Sigmoid colon (tissue), 7 donors: ENCODE results near the gene ISCU. TPM values are rescaled to one million over a fixed set of nuclear protein-coding genes. Genes with fewer than 3 reads are reported as not detected.

Experiments
- DNase-seq: peaks from one replicate; pipeline ENCODE4 v3.0.0-alpha.2; 2019
- H3K27ac ChIP-seq, 4 donors: fragments of 200-600 bp; sonication (generic); one replicate each; pipeline ENCODE4 v1.5.1; 2016 to 2019; ENCODE audit warnings: mild to moderate bottlenecking in 1 of 4
- H3K27me3 ChIP-seq, 3 donors: fragments of 200-600 bp; sonication (generic); one replicate each; pipeline ENCODE4 v1.5.1; 2019; ENCODE audit warnings: mild to moderate bottlenecking in 1 of 3
- H3K36me3 ChIP-seq, 4 donors: fragments of 200-600 bp; sonication (generic); one replicate each; pipeline ENCODE4 v1.5.1; 2016 to 2019
- H3K4me1 ChIP-seq, 4 donors: fragments of 200-600 bp; sonication (generic); one replicate each; pipeline ENCODE4 v1.5.1; 2017 to 2019
- H3K4me3 ChIP-seq, 4 donors: fragments of 200-600 bp; sonication (generic); one replicate each; pipeline ENCODE4 v1.5.1; 2017 to 2019; ENCODE audit warnings: mild to moderate bottlenecking in 2 of 4, moderate library complexity in 1 of 4
- H3K9me3 ChIP-seq, 4 donors: fragments of 200-600 bp in 3 of 4; sonication (generic) in 3 of 4; one replicate each; pipeline versions ENCODE4 v1.5.1 to v1.6.1; 2013 to 2019
- EP300 ChIP-seq, 4 donors: sonication (generic); formaldehyde crosslinking; IDR thresholded peaks; one replicate each; pipeline ENCODE4 v1.6.1; 2017; ENCODE audit warnings: antibody characterized with exemption in 4 of 4
- POLR2A ChIP-seq, 2 donors: fragments of 450-650 bp; IDR thresholded peaks; one replicate each; pipeline ENCODE4 v1.6.1; 2016; ENCODE audit warnings: antibody characterized with exemption in 2 of 2, mild to moderate bottlenecking in 2 of 2, moderate library complexity in 2 of 2
- POLR2AphosphoS5 ChIP-seq, 4 donors: sonication (generic); formaldehyde crosslinking; IDR thresholded peaks; one replicate each; pipeline ENCODE4 v1.6.1; 2017; ENCODE audit warnings: antibody characterized with exemption in 4 of 4
- WGBS, 2 donors: extraction: QIAGEN DNeasy Blood & Tissue Kit; methylation state at CpG; one replicate each; pipeline ENCODE4 v1.1.7; 2013; 5-methylcytosine and 5-hydroxymethylcytosine counted together
- intact Hi-C: fragments of 100-400 bp; cut with DNase I; formaldehyde crosslinking; loops from one replicate; pipeline ENCODE4 v1.15.1; 2023
- polyA plus RNA-seq, 3 donors: library from polyadenylated mRNA; stranded (reverse); fragments of 200-250 nt; gene quantifications; one replicate each; pipeline ENCODE4 v1.2.3, GENCODE V29; 2013
- total RNA-seq, 4 donors: library from RNA; depleted of rRNA; stranded (reverse); fragments of >200 nt; gene quantifications; one replicate each; pipeline ENCODE4 v1.1.0, GENCODE V29; 2016
- TF ChIP-seq, protein P1 (sequence below), 4 experiments: fragments of 450-650 bp in 3 of 4; fragments of 200-600 bp in 1 of 4; IDR thresholded peaks; one replicate each; pipeline ENCODE4 v1.5.1; 2016 to 2019; ENCODE audit warnings: antibody characterized with exemption in 4 of 4, mild to moderate bottlenecking in 3 of 4, moderate library complexity in 2 of 4
- donor health status: healthy with polysubstance abuse.
- donor health status: Bipolar disorder and iron deficiency.
- donor health status: healthy.

Gene ISCU
- total and polyA plus RNA-seq, 7 donors, result 117 to 294 (median 237) TPM

DNA sequence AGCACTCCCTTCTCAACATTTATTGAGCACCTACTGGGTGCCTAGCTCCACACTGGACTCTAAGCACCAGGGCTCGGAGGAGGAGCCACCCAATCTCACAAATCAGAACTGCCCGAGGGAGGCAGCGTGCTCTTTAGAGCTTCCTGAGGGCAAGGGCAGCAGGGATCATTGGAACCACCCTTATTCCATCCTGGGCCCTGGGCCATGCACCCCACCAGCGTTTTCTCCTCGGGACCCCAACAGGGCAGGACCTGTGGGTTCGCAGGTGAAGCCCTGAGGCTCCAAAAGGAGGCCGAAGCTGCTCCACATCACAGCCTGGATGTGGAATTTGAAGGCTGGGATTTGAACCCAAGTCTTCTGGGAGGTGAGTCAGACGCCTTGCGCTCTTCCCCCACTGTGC, 20.1 kb downstream of the ISCU start:
- Histone ChIP-seq H3K4me1 (no peaks in the 10 kb centered on the region), H3K4me3 (no peak overlapping the region), H3K27me3 (no peaks in the 10 kb centered on the region), H3K27ac (no peak overlapping the region), H3K36me3 (no peaks in the 10 kb centered on the region), H3K9me3 (no peaks in the 10 kb centered on the region)
- TF ChIP-seq POLR2AphosphoS5 (IDR thresholded peaks at IDR 0.05), result no peak
- TF ChIP-seq, protein P1, sequence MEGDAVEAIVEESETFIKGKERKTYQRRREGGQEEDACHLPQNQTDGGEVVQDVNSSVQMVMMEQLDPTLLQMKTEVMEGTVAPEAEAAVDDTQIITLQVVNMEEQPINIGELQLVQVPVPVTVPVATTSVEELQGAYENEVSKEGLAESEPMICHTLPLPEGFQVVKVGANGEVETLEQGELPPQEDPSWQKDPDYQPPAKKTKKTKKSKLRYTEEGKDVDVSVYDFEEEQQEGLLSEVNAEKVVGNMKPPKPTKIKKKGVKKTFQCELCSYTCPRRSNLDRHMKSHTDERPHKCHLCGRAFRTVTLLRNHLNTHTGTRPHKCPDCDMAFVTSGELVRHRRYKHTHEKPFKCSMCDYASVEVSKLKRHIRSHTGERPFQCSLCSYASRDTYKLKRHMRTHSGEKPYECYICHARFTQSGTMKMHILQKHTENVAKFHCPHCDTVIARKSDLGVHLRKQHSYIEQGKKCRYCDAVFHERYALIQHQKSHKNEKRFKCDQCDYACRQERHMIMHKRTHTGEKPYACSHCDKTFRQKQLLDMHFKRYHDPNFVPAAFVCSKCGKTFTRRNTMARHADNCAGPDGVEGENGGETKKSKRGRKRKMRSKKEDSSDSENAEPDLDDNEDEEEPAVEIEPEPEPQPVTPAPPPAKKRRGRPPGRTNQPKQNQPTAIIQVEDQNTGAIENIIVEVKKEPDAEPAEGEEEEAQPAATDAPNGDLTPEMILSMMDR (IDR thresholded peaks at IDR 0.05), result no peak
- no peak for TF ChIP-seq EP300 (IDR thresholded peaks at IDR 0.05)
- no peak for TF ChIP-seq POLR2A (IDR thresholded peaks at IDR 0.05)
- 84 to 92% methylated on average over 9 of the region's 9 CpGs for WGBS, 2 donors
- intact Hi-C loops, result no loop called here
- no peak for DNase-seq

DNA sequence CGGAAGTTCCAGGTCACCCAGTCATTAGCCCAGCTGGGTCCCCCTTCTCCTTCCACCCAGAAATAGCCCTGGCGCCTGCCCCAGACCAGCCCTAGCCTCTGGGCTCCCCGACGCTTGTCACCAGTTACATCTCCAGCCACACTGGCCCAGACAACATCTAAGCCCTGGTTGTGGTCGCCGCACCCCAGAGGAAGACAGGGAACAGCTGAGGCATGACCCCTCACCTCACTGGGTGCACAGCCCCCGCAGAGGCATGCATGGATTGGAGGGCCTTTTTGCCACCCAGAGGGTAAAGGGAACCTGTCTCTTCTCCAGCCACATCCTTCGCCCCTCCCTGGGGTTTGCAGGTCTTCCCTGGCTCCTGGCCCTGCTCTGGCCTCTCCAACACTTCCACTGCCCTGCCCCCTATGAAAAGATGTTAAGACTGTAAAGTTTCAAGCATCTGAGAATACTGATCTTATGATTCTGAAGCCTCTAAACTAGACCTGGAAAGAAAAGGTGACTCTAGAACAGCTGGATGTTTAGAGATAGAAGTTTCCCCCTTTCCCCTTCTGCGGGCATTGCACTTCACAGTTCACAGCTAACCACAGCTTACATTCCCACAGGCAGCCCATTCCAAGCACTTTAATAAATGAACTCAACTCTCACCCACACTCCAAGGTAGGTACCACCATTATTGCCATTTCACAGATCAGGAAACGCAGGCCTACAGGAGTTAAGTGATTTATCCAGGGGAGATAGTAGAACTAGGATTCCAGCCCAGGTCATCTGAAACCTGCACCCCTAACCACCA, 20.8 kb downstream of the ISCU start:
- 87 to 91% methylated on average over 10 of the region's 10 CpGs for WGBS, 2 donors
- no peaks in the 10 kb centered on the region for H3K4me1 ChIP-seq
- no peak for DNase-seq
- no peak overlapping the region for H3K27ac ChIP-seq
- H3K9me3 ChIP-seq, result no peaks in the 10 kb centered on the region
- H3K36me3 ChIP-seq, result no peaks in the 10 kb centered on the region
- TF ChIP-seq EP300 (IDR thresholded peaks at IDR 0.05) (no peak), POLR2A (IDR thresholded peaks at IDR 0.05) (no peak), POLR2AphosphoS5 (IDR thresholded peaks at IDR 0.05) (no peak)
- TF ChIP-seq, protein P1 (IDR thresholded peaks at IDR 0.05), result no peak
- H3K4me3 ChIP-seq, result no peak overlapping the region
- intact Hi-C loops, result no loop called here
- H3K27me3 ChIP-seq, result no peaks in the 10 kb centered on the region

DNA sequence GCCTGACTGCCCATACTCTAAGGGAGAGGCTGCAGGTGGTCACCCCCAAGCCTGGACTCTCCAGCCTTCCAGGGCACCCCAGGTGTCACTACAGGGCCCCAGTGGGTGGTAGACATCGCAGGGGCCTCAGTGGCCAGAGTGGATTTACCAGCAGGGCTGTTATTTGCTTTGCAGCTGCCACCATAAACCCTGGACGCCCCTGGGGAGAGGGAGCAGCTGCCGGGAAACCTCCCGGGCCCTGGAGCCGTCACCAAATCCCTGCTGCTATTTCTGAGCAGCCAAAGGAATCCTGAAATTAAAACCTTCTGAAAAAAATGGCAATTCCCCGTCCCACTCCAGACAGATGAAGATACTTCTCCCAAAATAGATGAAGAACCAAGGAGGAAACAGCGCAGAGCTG, 21.6 kb downstream of the ISCU start:
- Histone ChIP-seq H3K9me3 (no peaks in the 10 kb centered on the region), H3K4me1 (no peaks in the 10 kb centered on the region), H3K27me3 (no peaks in the 10 kb centered on the region), H3K4me3 (no peak overlapping the region), H3K27ac (no peak overlapping the region), H3K36me3 (no peaks in the 10 kb centered on the region)
- 36 to 62% methylated on average over 7 of the region's 7 CpGs for WGBS, 2 donors
- intact Hi-C loops, result no loop called here
- DNase-seq, result no peak
- no peak for TF ChIP-seq POLR2A (IDR thresholded peaks at IDR 0.05)
- TF ChIP-seq EP300 (IDR thresholded peaks at IDR 0.05), result no peak
- TF ChIP-seq, protein P1 (IDR thresholded peaks at IDR 0.05), result no peak
- no peak for TF ChIP-seq POLR2AphosphoS5 (IDR thresholded peaks at IDR 0.05)

DNA sequence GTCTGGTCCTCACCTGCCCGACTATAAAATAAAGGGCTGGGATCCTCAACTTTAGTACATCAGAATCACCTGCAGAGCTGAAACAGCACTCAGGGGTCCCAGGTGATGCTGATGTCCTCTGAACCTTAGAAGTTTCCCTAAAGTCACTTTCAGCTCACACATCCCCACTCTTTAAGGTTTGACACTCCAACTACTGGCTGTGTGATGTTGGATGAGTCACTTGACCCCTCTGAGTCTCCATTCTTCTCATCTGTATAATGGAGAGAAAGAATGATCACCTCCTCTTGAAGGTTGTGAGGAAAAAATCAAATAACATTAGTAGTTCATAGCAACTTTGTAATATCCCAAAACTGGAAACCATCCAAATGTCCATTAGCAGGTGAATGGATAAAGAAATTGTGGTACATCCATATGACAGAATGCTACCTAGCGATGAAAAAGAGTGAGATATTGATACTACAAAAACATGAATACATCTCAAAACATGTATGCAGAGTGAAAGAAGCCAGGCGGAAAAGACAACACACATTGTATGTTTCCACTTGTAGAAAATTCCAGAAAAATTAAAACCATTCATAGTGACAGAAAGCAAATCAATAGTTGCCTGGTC, 22.2 kb downstream of the ISCU start:
- Histone ChIP-seq H3K27me3 (no peaks in the 10 kb centered on the region), H3K36me3 (no peaks in the 10 kb centered on the region), H3K4me1 (no peaks in the 10 kb centered on the region), H3K9me3 (no peaks in the 10 kb centered on the region), H3K27ac (no peak overlapping the region), H3K4me3 (no peak overlapping the region)
- no peak for DNase-seq
- WGBS, 2 donors, result 69 to 76% methylated on average over 3 of the region's 3 CpGs
- intact Hi-C loops, result no loop called here
- no peak for TF ChIP-seq EP300 (IDR thresholded peaks at IDR 0.05)
- no peak for TF ChIP-seq POLR2AphosphoS5 (IDR thresholded peaks at IDR 0.05)
- TF ChIP-seq POLR2A (IDR thresholded peaks at IDR 0.05), result no peak
- TF ChIP-seq, protein P1 (IDR thresholded peaks at IDR 0.05), result no peak
